ENCODE results near the gene RNU6-1. TPM values are rescaled to one million over a fixed set of nuclear protein-coding genes. Genes with fewer than 3 reads are reported as not detected.
A peak's percentile ranks its signal among the peaks of the same experiment; 100 is the strongest.

The RNU6-1 gene
- total RNA-seq (not detected), polyA plus RNA-seq (not detected)
- long read RNA-seq, donor 1 = 0 reads
- long read RNA-seq, donor 2, partial matches to known transcripts = 0 of 1 reads
- long read RNA-seq, donor 2, other reads (novel, unspliced or antisense) = 0 of 1 reads
- long read RNA-seq, donor 3 = 0 reads

DNA sequence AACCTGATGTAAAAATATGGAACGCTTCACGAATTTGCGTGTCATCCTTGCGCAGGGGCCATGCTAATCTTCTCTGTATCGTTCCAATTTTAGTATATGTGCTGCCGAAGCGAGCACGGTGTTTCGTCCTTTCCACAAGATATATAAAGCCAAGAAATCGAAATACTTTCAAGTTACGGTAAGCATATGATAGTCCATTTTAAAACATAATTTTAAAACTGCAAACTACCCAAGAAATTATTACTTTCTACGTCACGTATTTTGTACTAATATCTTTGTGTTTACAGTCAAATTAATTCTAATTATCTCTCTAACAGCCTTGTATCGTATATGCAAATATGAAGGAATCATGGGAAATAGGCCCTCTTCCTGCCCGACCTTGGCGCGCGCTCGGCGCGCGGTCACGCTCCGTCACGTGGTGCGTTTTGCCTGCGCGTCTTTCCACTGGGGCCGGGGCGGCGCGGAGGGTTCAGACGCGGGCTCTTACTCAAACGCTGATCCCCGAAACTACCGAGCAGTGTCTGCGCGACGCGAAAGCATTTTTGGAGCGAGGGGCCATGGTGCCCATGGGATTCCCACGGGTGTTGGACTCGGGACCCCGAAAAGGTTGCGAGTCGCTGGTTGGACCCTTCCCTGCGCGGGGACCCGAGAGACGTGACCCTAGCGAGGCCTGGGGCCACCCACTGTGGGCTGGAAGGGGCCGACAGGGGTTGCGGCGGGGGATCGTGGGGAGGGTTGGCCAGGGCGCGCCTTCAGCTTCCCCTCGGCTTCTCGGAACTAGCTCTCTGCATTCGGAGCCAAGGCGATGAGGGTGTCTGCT, at the start of gene RNU6-1:
Gene RNU6-1, minus strand, starts transcription at position 117 of the 820 bp plus-strand sequence.
- peak within 1 kb of the TSS; percentile 95 to 99 for H3K27ac ChIP-seq
- H3K27me3 ChIP-seq = no peaks in the 10 kb centered on the region
- TF ChIP-seq POLR2A (IDR thresholded peaks at IDR 0.05) = peak; percentile 92
- TF ChIP-seq CTCF (IDR thresholded peaks at IDR 0.05) = no peak
- no peaks in the 10 kb centered on the region for H3K9me3 ChIP-seq
- intact Hi-C loops (cut with DNase I) = loop anchor here (5.0 to 10.0 kb wide), 6 partner anchors 298 to 895 kb away; partner anchors contain the start of genes C15orf61 (in 1 of the 4) and MAP2K5 (in 1 of the 4)
- peak within 1 kb of the TSS; percentile 80 for H3K4me3 ChIP-seq
- WGBS, 3 donors = 0% methylated on average over 43 to 62 of the region's 62 CpGs
- H3K4me1 ChIP-seq (ENCODE audit: insufficient read depth) = peaks cover 19% of the 10 kb centered on the region
- DNase-seq = peak; percentile 94 to 97 (median 95)
- H3K36me3 ChIP-seq = no peaks in the 10 kb centered on the region

DNA sequence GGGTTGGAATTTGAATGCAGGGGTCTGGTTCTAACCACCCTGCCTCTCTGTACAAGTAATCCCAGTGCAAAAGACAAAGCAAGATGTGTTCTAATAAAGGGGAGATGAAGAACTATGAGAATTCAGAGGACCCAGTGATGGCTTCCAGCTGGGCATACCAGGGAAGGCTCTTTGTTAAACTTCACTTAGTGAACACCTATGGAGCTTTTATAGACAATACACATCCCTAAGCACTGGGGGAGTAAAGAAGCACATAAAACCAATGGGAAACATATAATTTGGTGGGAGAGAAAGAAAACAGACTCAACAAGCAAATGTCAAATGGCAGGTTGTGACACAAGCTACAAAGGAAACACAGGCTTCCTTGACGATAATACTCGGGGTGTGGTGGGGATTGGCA, 47.9 kb upstream of the RNU6-1 start:
- TF ChIP-seq EP300 (IDR thresholded peaks at IDR 0.05) = no peak
- TF ChIP-seq CTCF (IDR thresholded peaks at IDR 0.05) = no peak
- TF ChIP-seq POLR2A (IDR thresholded peaks at IDR 0.05) = no peak
- intact Hi-C loops (cut with DNase I) = loop anchor here in 1 of 4 donors (10.0 kb wide), 1 partner anchor 167 kb away; the partner anchor contains the start of gene PIAS1
- 89 to 95% (median 90%) methylated on average over 2 of the region's 2 CpGs for WGBS, 3 donors
- no peak for DNase-seq
- Histone ChIP-seq H3K27me3 (no peaks in the 10 kb centered on the region), H3K4me3 (no peak overlapping the region), H3K4me1 (ENCODE audit: insufficient read depth) (no peaks in the 10 kb centered on the region), H3K9me3 (no peaks in the 10 kb centered on the region), H3K36me3 (no peaks in the 10 kb centered on the region), H3K27ac (no peak overlapping the region)

DNA sequence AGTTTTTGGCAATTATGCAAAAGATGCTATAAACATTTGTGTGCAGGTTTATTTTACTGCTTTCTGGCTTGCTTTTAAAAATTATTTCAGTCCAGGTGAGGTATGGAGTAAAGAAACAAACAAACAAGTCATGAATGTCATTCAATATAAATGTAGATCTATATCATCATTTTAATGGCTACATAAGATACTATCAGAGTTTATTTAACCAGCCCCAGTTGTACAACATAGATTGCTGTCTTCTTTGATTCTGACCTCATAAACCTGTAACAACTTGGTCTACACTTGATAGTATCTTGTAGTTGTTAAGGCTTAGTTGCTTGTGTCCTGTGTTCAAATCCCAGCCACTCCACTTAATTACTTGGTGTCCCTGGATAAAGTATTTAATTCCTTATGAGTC, 46.0 kb upstream of the RNU6-1 start:
- no peak overlapping the region for H3K27ac ChIP-seq
- no peaks in the 10 kb centered on the region for H3K9me3 ChIP-seq
- no peak overlapping the region for H3K4me3 ChIP-seq
- no peak for DNase-seq
- no peaks in the 10 kb centered on the region for H3K27me3 ChIP-seq
- intact Hi-C loops (cut with DNase I) = loop anchor here in 1 of 4 donors (10.0 kb wide), 1 partner anchor 169 kb away; the partner anchor contains the start of gene PIAS1
- TF ChIP-seq CTCF (IDR thresholded peaks at IDR 0.05) = no peak
- TF ChIP-seq EP300 (IDR thresholded peaks at IDR 0.05) = no peak
- TF ChIP-seq POLR2A (IDR thresholded peaks at IDR 0.05) = no peak
- no peaks in the 10 kb centered on the region for H3K36me3 ChIP-seq
- no peaks in the 10 kb centered on the region for H3K4me1 ChIP-seq (ENCODE audit: insufficient read depth)

DNA sequence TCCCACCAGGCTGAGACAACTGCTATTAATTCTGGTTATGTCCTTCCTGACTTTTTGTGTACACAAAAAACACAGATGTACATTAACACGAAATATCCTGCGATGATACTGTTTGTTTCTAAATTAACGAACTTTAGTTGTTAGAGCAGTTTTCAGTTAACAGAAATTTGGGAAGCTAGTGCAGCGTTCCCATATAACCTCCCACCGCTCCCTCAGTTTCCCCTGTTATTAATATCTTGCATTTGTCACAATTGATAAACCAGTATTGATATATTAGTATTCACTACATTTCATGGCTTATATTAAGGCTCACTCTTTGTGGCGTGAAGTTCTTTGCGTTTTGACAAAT, 45.3 kb upstream of the RNU6-1 start:
- H3K9me3 ChIP-seq = no peaks in the 10 kb centered on the region
- TF ChIP-seq CTCF (IDR thresholded peaks at IDR 0.05) = no peak
- TF ChIP-seq EP300 (IDR thresholded peaks at IDR 0.05) = no peak
- no peak for TF ChIP-seq POLR2A (IDR thresholded peaks at IDR 0.05)
- intact Hi-C loops (cut with DNase I) = loop anchor here in 1 of 4 donors (10.0 kb wide), 1 partner anchor 170 kb away; the partner anchor contains the start of gene PIAS1
- 62 to 67% (median 63%) methylated on average over 7 of the region's 7 CpGs for WGBS, 3 donors
- no peak for DNase-seq
- no peaks in the 10 kb centered on the region for H3K36me3 ChIP-seq
- no peaks in the 10 kb centered on the region for H3K27me3 ChIP-seq
- H3K4me1 ChIP-seq (ENCODE audit: insufficient read depth) = no peaks in the 10 kb centered on the region
- peak overlapping the region; percentile 53 to 65 for H3K27ac ChIP-seq
- peak overlapping the region; percentile 43 for H3K4me3 ChIP-seq

Measured in ovary (tissue), 10 donors.